Endothelial cell of umbilical vein (primary cell): ENCODE data around the gene CIPC. TPM values are rescaled to one million over a fixed set of nuclear protein-coding genes. Genes with fewer than 3 reads are reported as not detected.

ENCODE experiments used
- BruUV-seq: library from RNA; stranded (reverse); fragments of 400-500 nt; replicated peaks from 2 replicates; lab custom pipeline; 2021; lab: Mats Ljungman, UMichigan
- CTCF ChIA-PET: fragments of 300-600, 350-600 bp; sonication (Branson Sonifier 250); formaldehyde crosslinking; loops from one replicate; lab custom pipeline; 2021; ENCODE audit warnings: antibody characterized with exemption, inconsistent platforms; lab: Charles Lee
- POLR2A ChIA-PET: fragments of 300-600, 350-600 bp; sonication (Branson Sonifier 250); formaldehyde crosslinking; loops from one replicate; lab custom pipeline; 2021; ENCODE audit warnings: antibody characterized with exemption, inconsistent platforms; lab: Charles Lee
- DNase-seq: peaks from one replicate; pipeline ENCODE4 v3.0.0-alpha.2; 2011; ENCODE audit warnings: low read depth, low spot score
- FAIRE-seq: peaks from 2 replicates; lab custom pipeline; 2011; peaks lifted over from hg19 to GRCh38; lab: Jason Lieb, UNC
- H2AFZ ChIP-seq: 2 replicates; pipeline ENCODE4 v1.6.0; 2012; ENCODE audit warnings: low read depth, low read length, control low read depth, inconsistent platforms
- H3K27ac ChIP-seq: 2 replicates; pipeline ENCODE4 v1.5.1; 2011; ENCODE audit warnings: low read depth, mild to moderate bottlenecking, control low read depth, low read length, moderate library complexity; ENCODE audit not compliant: insufficient read depth
- H3K27me3 ChIP-seq, 2 experiments: 2 replicates each; pipeline versions ENCODE4 v1.6.0 to v1.6.1; 2011; ENCODE audit warnings: low read length in 2 of 2, mixed read lengths in 1 of 2; ENCODE audit not compliant: control insufficient read depth in 2 of 2, insufficient read depth in 2 of 2
- H3K36me3 ChIP-seq, 2 experiments: 2 replicates in 1 of 2; 3 replicates in 1 of 2; pipeline ENCODE4 v1.5.1; 2011; ENCODE audit warnings: low read length in 2 of 2, mild to moderate bottlenecking in 1 of 2, moderate library complexity in 1 of 2; ENCODE audit not compliant: control insufficient read depth in 2 of 2, insufficient read depth in 2 of 2; ENCODE audit errors: extremely low read depth in 1 of 2
- H3K4me1 ChIP-seq: 3 replicates; pipeline ENCODE4 v1.5.1; 2011; ENCODE audit warnings: mild to moderate bottlenecking, low read length; ENCODE audit not compliant: control insufficient read depth, insufficient read depth; ENCODE audit errors: extremely low read depth
- H3K4me2 ChIP-seq: 2 replicates; pipeline ENCODE4 v1.6.1; 2011; ENCODE audit warnings: low read length, control low read depth, mixed read lengths; ENCODE audit not compliant: insufficient read depth
- H3K4me3 ChIP-seq, 3 experiments: fragments of 200-600 bp in 1 of 3; sonication (generic), shearing (Covaris generic) in 1 of 3; replicated peaks in 1 of 3; 2 replicates each; pipeline ENCODE4 v1.5.1; 2011 to 2016; ENCODE audit warnings: control low read depth in 3 of 3, low read length in 3 of 3, mild to moderate bottlenecking in 2 of 3, inconsistent platforms in 1 of 3, low read depth in 1 of 3, moderate library complexity in 1 of 3; ENCODE audit not compliant: insufficient read depth in 1 of 3
- H3K79me2 ChIP-seq: 2 replicates; pipeline ENCODE4 v1.6.0; 2012; ENCODE audit warnings: low read length, inconsistent platforms; ENCODE audit not compliant: control insufficient read depth, insufficient read depth
- H3K9ac ChIP-seq: replicated peaks from 2 replicates; pipeline ENCODE3; 2011; ENCODE audit warnings: low read length, control low read depth; ENCODE audit not compliant: insufficient read depth; ENCODE audit errors: extremely low read depth
- H3K9me1 ChIP-seq: replicated peaks from 3 replicates; pipeline ENCODE4 v1.6.0; 2011; ENCODE audit warnings: mild to moderate bottlenecking, low read length; ENCODE audit not compliant: control insufficient read depth, insufficient read depth; ENCODE audit errors: extremely low read depth
- H3K9me3 ChIP-seq: replicated peaks from 2 replicates; pipeline ENCODE4 v1.5.1; 2012; ENCODE audit warnings: low read length, inconsistent platforms; ENCODE audit not compliant: control insufficient read depth, insufficient read depth
- H4K20me1 ChIP-seq: replicated peaks from 2 replicates; pipeline ENCODE3; 2011; ENCODE audit warnings: mild to moderate bottlenecking, low read length; ENCODE audit not compliant: control insufficient read depth, insufficient read depth; ENCODE audit errors: extremely low read depth
- EZH2 ChIP-seq: IDR thresholded peaks from 2 replicates; pipeline ENCODE4 v1.6.1; 2012; ENCODE audit warnings: borderline replicate concordance, low read depth, mild to moderate bottlenecking, moderate library complexity, low read length, inconsistent platforms; ENCODE audit not compliant: severe bottlenecking
- FOS ChIP-seq: IDR thresholded peaks from 2 replicates; pipeline ENCODE4 v1.6.1; 2011; ENCODE audit warnings: mild to moderate bottlenecking, low read length, moderate library complexity, borderline replicate concordance; ENCODE audit not compliant: insufficient read depth
- GATA2 ChIP-seq: IDR thresholded peaks from 2 replicates; pipeline ENCODE4 v1.7.0; 2011; ENCODE audit warnings: low read depth, mild to moderate bottlenecking, moderate library complexity, mixed read lengths, low read length; ENCODE audit not compliant: insufficient read length, insufficient read depth
- JUN ChIP-seq: IDR thresholded peaks from 2 replicates; pipeline ENCODE4 v1.6.1; 2011; ENCODE audit warnings: borderline replicate concordance, low read depth; ENCODE audit not compliant: insufficient read length, insufficient read depth
- MYC ChIP-seq: IDR thresholded peaks from one replicate; pipeline ENCODE4 v1.6.1; 2011; ENCODE audit warnings: mild to moderate bottlenecking, low read depth, low read length
- POLR2A ChIP-seq: IDR thresholded peaks from 2 replicates; pipeline ENCODE4 v1.6.1; 2012; ENCODE audit warnings: low read depth, mild to moderate bottlenecking, control low read depth, low read length
- POLR2AphosphoS5 ChIP-seq: IDR thresholded peaks from 2 replicates; pipeline ENCODE4 v1.6.1; 2012; ENCODE audit warnings: low read depth, mild to moderate bottlenecking, control low read depth, low read length, moderate library complexity; ENCODE audit not compliant: insufficient read depth
- dilution Hi-C: fragments of 300-500 bp; cut with MboI; formaldehyde crosslinking; loops from one replicate; pipeline ENCODE4 v1.15.0; 2019; ENCODE audit warnings: low sequenced_read_pairs; ENCODE audit not compliant: extremely low pct_ligation_motif_present
- intact Hi-C: fragments of 100-400 bp; cut with micrococcal nuclease; formaldehyde crosslinking; loops from one replicate; pipeline ENCODE4 v1.10.0; 2022
- polyA plus RNA-seq, 4 experiments: library from polyadenylated mRNA; depleted of rRNA in 3 of 4; stranded (reverse) in 3 of 4; unstranded in 1 of 4; fragments of >200 nt; gene quantifications; 2 replicates each; pipeline versions ENCODE4 v1.2.1 to v1.2.3, GENCODE V29; 2011 to 2012; ENCODE audit warnings: missing spikeins in 1 of 4
- total RNA-seq: library from RNA; stranded (reverse); gene quantifications from 2 replicates; pipeline ENCODE4 v1.2.3, GENCODE V29; 2021
- TF ChIP-seq, protein P1 (sequence below), 2 donors: IDR thresholded peaks; 1 replicate in 1 of 2; 2 replicates in 1 of 2; pipeline ENCODE4 v1.5.1; 2011; ENCODE audit warnings: low read length in 2 of 2, mild to moderate bottlenecking in 2 of 2, moderate library complexity in 2 of 2, control low read depth in 1 of 2, inconsistent platforms in 1 of 2, low read depth in 1 of 2; ENCODE audit not compliant: insufficient read depth in 1 of 2; ENCODE audit errors: extremely low read depth in 1 of 2
- TF ChIP-seq, protein P2 (sequence below): IDR thresholded peaks from 2 replicates; pipeline ENCODE4 v1.6.1; 2011; ENCODE audit not compliant: insufficient read depth, insufficient read length

CIPC gene
- total and polyA plus RNA-seq, 2 donors (not counting 3 experiments of a cell fraction or from before 2014, with no cell fraction given), result 8.8 to 17.4 TPM

DNA sequence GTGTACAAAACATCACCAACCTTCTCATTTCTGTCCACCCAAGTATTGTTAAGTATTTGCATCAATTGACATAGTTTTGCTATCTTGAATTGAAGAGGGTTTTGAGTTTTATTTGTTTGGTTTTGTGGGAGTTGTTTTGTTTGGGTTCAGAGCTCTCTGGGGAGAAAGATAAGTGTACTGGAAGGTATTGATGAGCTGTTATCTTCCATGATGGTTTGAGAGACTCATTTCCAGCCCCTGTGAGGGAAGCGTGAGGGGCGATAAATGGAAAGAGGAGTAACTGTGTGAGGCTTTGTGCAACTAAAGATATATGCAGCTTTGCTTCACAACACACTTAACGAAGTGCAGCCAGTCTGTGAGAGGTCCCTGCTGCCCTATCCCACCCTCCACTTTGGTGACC is 15.7 kb upstream of the CIPC start:
- H3K4me2 ChIP-seq, result no peak overlapping the region
- CTCF ChIA-PET, result interaction anchor here (0.7 to 3.8 kb wide), 7 partner anchors 9 to 210 kb away, joined by 3 to 15 read pairs (median 4); no protein-coding TSS in a partner anchor
- intact Hi-C loops (no loop called here), dilution Hi-C loops (loop anchor here (25.0 kb wide), 1 partner anchor 195 kb away; no protein-coding TSS in a partner anchor)
- no peak for TF ChIP-seq EZH2
- no peak for TF ChIP-seq MYC
- TF ChIP-seq POLR2AphosphoS5, result no peak
- no peak for TF ChIP-seq JUN
- TF ChIP-seq, protein P1, sequence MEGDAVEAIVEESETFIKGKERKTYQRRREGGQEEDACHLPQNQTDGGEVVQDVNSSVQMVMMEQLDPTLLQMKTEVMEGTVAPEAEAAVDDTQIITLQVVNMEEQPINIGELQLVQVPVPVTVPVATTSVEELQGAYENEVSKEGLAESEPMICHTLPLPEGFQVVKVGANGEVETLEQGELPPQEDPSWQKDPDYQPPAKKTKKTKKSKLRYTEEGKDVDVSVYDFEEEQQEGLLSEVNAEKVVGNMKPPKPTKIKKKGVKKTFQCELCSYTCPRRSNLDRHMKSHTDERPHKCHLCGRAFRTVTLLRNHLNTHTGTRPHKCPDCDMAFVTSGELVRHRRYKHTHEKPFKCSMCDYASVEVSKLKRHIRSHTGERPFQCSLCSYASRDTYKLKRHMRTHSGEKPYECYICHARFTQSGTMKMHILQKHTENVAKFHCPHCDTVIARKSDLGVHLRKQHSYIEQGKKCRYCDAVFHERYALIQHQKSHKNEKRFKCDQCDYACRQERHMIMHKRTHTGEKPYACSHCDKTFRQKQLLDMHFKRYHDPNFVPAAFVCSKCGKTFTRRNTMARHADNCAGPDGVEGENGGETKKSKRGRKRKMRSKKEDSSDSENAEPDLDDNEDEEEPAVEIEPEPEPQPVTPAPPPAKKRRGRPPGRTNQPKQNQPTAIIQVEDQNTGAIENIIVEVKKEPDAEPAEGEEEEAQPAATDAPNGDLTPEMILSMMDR (IDR thresholded peaks at IDR 0.05; ENCODE audit: extremely low read depth in 1 of 2, insufficient read depth in 1 of 2, low read depth in 1 of 2, low read length in 2 of 2), result no peak
- no peak for TF ChIP-seq GATA2
- TF ChIP-seq, protein P2, sequence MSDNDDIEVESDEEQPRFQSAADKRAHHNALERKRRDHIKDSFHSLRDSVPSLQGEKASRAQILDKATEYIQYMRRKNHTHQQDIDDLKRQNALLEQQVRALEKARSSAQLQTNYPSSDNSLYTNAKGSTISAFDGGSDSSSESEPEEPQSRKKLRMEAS, result no peak
- no peak for TF ChIP-seq POLR2A
- no peak for TF ChIP-seq FOS
- POLR2A ChIA-PET, result no interaction called here
- no peak overlapping the region for H3K9ac ChIP-seq
- no peak overlapping the region for H3K4me3 ChIP-seq
- H2AFZ ChIP-seq, result no peak overlapping the region
- no peaks in the 10 kb centered on the region for H3K79me2 ChIP-seq
- no peak overlapping the region for H3K27ac ChIP-seq
- H3K27me3 ChIP-seq, result peaks cover 9 to 10% of the 10 kb centered on the region in 2 experiments
- no peaks in the 10 kb centered on the region for H3K36me3 ChIP-seq
- no peaks in the 10 kb centered on the region for H4K20me1 ChIP-seq
- DNase-seq, result no peak
- H3K9me3 ChIP-seq, result no peaks in the 10 kb centered on the region
- FAIRE-seq, result no peak
- no peaks in the 10 kb centered on the region for H3K4me1 ChIP-seq
- H3K9me1 ChIP-seq, result no peaks in the 10 kb centered on the region
- BruUV-seq, result no TSS peak
